GM12865 (cell line): ENCODE measurements around the gene RPL3.
A peak's percentile ranks its signal among the peaks of the same experiment; 100 is the strongest.

ENCODE experiments used
- DNase-seq: peaks from one replicate; pipeline ENCODE4 v3.0.0; 2010; ENCODE audit warnings: low read depth
- H3K4me3 ChIP-seq: 2 replicates; pipeline ENCODE4 v1.5.1; 2011; ENCODE audit warnings: mild to moderate bottlenecking, low read depth, low read length, control low read depth
- TF ChIP-seq, protein P1 (sequence below): IDR thresholded peaks from 2 replicates; pipeline ENCODE4 v1.5.1; 2011; ENCODE audit warnings: low read length, control low read depth, low read depth, inconsistent platforms; ENCODE audit not compliant: insufficient read depth; ENCODE audit errors: missing control alignments

RPL3 gene

DNA sequence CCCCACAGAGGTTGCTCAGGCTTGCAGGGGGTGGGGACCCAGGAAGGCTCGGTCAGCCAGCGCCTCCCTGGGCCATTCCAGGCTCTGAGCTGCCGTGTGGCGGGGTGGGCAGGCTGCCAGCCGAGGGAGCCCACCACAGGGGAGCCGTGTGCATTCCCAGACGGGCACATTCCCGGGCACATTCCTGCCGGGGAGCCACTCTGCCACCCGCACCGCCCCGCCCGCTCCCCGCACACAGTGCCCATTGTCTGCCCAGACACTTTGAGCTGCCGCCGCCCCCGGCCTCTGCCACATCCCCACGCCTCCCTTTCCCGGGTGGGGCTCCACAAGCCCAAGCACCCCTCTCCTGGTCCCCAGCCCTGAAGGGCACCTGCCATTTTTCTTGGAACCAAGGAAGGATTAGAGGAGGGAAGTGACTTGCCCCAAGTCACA is 27.4 kb downstream of the RPL3 start:
- TF ChIP-seq, protein P1, sequence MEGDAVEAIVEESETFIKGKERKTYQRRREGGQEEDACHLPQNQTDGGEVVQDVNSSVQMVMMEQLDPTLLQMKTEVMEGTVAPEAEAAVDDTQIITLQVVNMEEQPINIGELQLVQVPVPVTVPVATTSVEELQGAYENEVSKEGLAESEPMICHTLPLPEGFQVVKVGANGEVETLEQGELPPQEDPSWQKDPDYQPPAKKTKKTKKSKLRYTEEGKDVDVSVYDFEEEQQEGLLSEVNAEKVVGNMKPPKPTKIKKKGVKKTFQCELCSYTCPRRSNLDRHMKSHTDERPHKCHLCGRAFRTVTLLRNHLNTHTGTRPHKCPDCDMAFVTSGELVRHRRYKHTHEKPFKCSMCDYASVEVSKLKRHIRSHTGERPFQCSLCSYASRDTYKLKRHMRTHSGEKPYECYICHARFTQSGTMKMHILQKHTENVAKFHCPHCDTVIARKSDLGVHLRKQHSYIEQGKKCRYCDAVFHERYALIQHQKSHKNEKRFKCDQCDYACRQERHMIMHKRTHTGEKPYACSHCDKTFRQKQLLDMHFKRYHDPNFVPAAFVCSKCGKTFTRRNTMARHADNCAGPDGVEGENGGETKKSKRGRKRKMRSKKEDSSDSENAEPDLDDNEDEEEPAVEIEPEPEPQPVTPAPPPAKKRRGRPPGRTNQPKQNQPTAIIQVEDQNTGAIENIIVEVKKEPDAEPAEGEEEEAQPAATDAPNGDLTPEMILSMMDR: no peak
- no peak for DNase-seq
- H3K4me3 ChIP-seq: no peak overlapping the region

DNA sequence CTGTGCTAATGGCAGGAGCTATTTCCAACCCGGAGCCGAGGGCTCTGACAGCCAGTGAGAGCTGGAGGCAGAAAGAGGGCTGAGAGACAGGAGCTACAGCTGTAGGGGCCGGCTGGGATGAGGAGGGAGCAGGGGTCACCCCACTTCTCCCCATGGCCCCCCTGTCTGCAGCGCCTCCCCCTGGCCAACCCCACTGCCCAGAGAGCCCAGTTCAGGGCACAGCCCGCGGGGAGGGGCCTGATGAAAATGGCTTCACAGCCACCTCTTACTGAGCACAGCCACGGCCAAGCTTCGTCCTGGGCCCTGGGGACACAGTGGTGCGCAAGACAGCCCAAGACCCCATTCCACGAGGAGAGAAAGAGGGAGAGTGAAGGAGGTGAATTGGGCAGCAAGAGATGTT is 27.9 kb downstream of the RPL3 start:
- no peak overlapping the region for H3K4me3 ChIP-seq
- DNase-seq: no peak
- TF ChIP-seq, protein P1: peak; percentile 12

DNA sequence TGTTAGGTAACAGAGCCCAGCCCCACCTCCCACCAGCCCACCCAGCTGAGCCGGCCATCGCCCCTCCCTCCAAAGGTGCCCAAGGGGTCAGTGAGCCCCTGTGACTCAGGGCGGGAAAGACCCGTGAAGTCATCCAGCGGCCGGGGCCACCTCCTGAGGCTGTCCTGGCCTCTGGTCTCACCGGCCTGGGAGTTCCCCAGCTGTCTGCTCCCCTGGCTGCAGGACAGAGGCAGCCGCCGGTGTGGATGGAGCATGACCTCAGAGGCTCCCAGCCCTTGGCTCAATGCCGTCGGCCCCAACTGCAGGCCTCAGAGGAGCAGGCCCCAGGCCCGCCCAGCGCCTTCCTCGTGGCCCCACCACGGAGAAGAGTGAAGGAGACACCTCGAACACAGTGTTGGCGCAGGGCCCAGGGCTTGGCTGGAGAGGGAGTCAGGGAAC is 28.7 kb downstream of the RPL3 start:
- TF ChIP-seq, protein P1: no peak
- peak; percentile 30 for DNase-seq
- no peak overlapping the region for H3K4me3 ChIP-seq

DNA sequence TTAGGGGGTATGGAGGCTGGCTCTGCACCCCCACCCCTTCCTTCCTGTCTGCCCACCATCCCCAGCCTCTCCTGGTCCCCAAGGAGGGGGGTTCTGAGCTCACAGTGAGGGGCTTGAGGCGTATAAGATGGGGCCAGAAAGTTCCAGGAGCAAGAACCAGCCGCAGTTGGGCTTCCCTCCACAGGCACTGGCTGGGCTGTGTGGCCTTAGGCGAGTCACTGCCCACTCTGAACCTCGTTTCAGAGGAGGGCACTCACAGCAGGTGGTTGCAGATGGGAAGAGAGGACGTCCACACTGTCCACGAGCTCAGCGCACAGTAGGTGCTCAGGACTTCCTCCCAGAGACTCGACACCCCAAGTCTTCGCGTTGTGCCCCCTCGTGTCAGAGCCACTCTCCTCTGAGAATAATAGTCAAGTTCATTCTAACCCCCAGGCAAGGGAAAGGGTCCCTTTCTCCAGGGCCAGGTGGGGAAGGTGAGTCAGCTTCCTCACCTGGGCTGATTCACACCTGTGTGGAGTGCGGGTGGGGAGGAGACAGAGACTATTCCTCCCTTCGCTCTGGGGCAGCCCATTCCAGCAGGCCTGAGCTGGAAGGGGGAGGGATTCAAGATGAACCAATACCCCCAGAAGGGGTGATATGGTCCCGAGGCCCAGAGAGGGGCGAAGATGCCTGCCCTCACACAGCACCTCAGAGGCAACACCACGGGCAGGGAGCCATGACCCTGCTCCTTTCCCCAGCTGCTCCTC is 29.3 kb downstream of the RPL3 start:
- H3K4me3 ChIP-seq: no peak overlapping the region
- TF ChIP-seq, protein P1: no peak
- no peak for DNase-seq

DNA sequence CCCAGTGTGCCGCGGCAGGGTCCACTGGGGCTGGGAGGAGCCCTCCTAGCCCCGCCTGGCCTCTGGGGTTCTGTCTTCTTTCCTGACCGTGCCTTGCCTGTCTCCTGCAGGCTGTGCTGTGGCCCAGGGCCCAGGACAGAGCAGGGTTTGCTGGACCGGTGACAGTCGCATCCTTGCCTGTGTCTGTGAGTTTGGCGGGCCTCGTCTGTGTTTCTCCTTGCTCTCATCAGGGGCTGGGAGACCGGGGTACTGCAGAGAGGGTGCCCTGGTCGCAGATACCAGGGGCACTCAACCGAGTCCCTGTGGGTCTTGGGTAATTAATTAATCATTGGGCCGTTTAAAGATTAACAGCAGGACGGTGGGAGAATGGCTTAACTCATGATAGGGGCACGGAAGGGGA is 29.9 kb downstream of the RPL3 start:
- DNase-seq: no peak
- no peak overlapping the region for H3K4me3 ChIP-seq
- TF ChIP-seq, protein P1: no peak

DNA sequence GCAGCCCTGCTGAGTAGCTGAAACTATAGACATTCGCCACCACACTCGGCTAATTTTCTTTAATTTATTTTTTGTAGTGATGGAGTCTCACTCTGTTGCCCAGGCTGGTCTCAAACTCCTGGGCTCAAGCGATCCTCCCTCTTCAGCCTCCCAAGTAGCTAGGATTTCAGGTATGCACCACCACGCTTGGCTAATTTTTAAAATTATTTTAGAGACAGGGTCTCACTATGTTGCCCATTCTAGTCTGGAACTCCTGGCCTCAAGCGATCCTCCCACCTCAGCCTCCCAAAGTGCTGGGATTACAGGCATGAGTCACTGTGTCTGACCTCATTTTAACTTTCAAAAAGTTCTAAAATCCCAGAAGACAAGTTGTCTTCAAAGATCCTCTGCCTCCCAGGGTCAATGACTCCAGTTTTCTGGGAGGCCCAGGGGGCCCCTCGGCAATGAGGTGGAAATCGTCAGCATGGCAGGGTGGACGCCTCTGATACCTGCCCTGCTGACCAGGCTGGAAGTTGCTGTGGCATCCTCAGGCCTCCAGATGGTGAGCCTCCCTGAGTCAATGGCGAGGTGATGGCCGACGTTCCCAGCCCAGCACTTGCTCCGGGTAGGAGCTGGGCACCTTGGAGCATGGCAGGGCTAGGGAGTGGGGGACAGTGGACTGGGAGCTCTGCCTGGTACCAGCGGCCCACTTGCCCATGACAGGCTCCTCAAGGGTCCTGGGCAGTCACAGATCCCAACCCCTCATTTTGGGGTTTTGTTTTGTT is 31.1 kb downstream of the RPL3 start:
- DNase-seq: no peak
- TF ChIP-seq, protein P1: no peak
- H3K4me3 ChIP-seq: no peak overlapping the region
